Subcutaneous adipose tissue (tissue), 4 donors: ENCODE results near the gene CXorf65. TPM values are rescaled to one million over a fixed set of nuclear protein-coding genes. Genes with fewer than 3 reads are reported as not detected.

Experiments
- total RNA-seq, 4 donors: library from RNA; depleted of rRNA; stranded (reverse); fragments of >200 nt; gene quantifications; one replicate each; pipeline ENCODE4 v1.1.0, GENCODE V29; 2016
- TF ChIP-seq, protein P1 (sequence below): fragments of 450-650 bp; IDR thresholded peaks from one replicate; pipeline ENCODE4 v1.5.1; 2016; ENCODE audit warnings: low read depth, mild to moderate bottlenecking, control low read depth, antibody characterized with exemption, moderate library complexity

Gene CXorf65
- total RNA-seq, 4 donors from 2014 or later, result not detected

- TF ChIP-seq, protein P1, sequence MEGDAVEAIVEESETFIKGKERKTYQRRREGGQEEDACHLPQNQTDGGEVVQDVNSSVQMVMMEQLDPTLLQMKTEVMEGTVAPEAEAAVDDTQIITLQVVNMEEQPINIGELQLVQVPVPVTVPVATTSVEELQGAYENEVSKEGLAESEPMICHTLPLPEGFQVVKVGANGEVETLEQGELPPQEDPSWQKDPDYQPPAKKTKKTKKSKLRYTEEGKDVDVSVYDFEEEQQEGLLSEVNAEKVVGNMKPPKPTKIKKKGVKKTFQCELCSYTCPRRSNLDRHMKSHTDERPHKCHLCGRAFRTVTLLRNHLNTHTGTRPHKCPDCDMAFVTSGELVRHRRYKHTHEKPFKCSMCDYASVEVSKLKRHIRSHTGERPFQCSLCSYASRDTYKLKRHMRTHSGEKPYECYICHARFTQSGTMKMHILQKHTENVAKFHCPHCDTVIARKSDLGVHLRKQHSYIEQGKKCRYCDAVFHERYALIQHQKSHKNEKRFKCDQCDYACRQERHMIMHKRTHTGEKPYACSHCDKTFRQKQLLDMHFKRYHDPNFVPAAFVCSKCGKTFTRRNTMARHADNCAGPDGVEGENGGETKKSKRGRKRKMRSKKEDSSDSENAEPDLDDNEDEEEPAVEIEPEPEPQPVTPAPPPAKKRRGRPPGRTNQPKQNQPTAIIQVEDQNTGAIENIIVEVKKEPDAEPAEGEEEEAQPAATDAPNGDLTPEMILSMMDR, result no peak
Observed at GRCh38 chrX:71118032-71118984, 11.8 kb upstream of the CXorf65 start, which contains the start of gene MED12. MED12 (plus strand) TSS chrX:71118596; CDS start chrX:71118755, 159 bp downstream.

- TF ChIP-seq, protein P1, result no peak
Observed at GRCh38 chrX:71117358-71117757, 10.8 kb upstream of the CXorf65 start.

- TF ChIP-seq, protein P1, result no peak
Observed at GRCh38 chrX:71111921-71112431, 5.4 kb upstream of the CXorf65 start.

DNA sequence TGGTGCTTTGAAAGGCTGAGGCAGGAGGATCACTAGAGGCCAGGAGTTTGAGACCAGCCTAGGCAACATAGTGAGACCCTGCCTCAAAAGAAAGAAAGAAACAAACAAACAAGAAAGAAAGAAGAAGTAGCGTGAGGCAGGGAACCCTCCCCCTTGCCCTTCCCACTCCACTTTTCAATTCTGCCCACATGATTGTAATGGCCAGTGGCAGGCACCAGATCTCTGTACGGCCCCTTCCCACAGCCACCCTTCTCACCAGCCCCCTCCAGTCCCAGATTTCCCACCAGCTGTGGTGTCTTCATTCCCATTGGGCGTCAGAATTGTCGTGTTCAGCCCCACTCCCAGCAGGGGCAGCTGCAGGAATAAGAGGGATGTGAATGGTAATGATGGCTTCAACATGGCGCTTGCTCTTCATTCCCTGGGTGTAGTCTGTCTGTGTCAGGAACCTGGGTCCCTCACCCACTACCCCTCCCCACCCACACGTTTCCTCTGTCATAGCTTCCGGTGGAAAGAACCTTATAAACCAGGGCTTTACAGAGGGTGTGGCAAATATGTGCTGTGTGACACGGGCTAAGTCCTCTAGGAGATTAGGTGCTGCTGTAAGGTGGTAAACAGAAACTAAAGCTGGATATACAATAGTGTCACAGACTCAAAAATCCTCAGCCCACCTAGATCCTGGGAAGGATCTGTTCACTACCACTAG, 4.8 kb upstream of the CXorf65 start, which contains the start of gene IL2RG:
IL2RG (minus strand) TSS at position 437 of the 703 bp plus-strand sequence; CDS start at position 399, 38 bp downstream.
- TF ChIP-seq, protein P1, result no peak

GRCh38 chrX:71109051-71109450, 2.5 kb upstream of the CXorf65 start:
- TF ChIP-seq, protein P1, result no peak

DNA sequence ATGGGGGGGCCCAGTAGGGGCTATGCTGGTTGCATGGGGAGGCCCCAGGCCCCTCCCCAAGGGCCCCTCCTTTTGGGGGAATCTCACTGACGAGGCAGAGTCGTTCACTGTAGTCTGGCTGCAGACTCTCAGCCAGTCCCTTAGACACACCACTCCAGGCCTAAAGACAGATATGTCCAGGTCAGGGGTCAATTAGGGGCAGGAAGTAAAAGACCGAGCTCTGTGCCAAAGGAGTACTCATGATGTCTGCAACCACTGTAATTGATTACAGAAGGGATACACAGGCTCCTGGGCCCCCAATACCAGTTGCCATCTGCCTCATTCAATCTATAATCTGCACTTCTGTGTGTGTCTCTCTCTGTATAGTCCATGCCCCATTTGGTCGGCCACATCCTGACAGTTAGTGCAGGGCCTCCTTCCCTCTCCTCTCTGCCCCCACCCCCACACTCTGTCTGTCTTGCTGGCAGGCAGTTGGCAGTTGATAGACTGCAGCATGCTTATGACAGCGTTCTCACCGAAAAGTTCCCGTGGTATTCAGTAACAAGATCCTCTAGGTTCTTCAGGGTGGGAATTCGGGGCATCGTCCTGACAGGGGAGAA, 1.3 kb upstream of the CXorf65 start:
- TF ChIP-seq, protein P1, result no peak
